ENCODE measurements around the gene AGMO.

Gene AGMO

DNA sequence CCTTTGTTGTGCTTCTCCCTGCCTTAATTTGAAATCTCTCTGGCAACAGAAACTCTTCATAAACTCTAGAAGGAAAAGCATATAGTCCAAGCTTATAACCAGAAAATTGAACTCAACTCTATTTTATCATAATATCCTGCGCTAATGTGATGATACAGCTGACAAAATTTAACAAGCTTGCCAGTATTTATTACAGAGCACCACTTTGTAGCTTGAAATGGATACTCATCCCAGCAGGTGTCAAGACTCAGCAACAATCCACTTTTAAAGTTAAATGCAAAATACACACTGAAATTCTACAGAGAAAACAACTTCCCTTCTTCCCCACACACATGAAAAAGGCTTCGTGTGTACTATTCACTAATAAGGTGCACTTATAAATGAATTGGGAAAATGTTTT, 228.9 kb downstream of the AGMO start:
- no peak for DNase-seq (ENCODE audit: low read depth)
- TF ChIP-seq, protein P1, sequence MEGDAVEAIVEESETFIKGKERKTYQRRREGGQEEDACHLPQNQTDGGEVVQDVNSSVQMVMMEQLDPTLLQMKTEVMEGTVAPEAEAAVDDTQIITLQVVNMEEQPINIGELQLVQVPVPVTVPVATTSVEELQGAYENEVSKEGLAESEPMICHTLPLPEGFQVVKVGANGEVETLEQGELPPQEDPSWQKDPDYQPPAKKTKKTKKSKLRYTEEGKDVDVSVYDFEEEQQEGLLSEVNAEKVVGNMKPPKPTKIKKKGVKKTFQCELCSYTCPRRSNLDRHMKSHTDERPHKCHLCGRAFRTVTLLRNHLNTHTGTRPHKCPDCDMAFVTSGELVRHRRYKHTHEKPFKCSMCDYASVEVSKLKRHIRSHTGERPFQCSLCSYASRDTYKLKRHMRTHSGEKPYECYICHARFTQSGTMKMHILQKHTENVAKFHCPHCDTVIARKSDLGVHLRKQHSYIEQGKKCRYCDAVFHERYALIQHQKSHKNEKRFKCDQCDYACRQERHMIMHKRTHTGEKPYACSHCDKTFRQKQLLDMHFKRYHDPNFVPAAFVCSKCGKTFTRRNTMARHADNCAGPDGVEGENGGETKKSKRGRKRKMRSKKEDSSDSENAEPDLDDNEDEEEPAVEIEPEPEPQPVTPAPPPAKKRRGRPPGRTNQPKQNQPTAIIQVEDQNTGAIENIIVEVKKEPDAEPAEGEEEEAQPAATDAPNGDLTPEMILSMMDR (IDR thresholded peaks at IDR 0.05; ENCODE audit: low read length, missing control alignments) = no peak
- no peak overlapping the region for H3K4me3 ChIP-seq (replicated peaks; ENCODE audit: low read depth, low read length)

DNA sequence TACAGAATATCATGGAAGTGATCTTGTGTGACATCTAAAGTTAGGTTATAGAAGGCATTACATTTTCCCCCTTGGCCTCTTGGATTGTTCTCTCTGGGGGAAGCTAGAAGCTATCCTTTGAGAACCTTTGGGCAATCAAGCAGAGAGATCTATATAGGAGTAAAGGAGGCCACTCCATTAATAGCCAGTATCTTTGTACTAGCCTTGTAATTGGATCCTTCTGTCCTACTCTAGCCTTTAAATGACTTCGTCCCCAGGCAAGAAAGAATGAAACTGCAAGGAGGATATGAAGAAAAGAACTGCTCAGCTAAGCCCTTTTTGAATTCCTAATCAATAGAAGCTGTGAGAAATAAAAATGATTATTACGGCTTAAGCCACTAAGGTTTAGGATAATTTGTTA, 230.9 kb downstream of the AGMO start:
- DNase-seq (ENCODE audit: low read depth) = no peak
- no peak overlapping the region for H3K4me3 ChIP-seq (replicated peaks; ENCODE audit: low read depth, low read length)
- TF ChIP-seq, protein P1 (IDR thresholded peaks at IDR 0.05; ENCODE audit: low read length, missing control alignments) = no peak

DNA sequence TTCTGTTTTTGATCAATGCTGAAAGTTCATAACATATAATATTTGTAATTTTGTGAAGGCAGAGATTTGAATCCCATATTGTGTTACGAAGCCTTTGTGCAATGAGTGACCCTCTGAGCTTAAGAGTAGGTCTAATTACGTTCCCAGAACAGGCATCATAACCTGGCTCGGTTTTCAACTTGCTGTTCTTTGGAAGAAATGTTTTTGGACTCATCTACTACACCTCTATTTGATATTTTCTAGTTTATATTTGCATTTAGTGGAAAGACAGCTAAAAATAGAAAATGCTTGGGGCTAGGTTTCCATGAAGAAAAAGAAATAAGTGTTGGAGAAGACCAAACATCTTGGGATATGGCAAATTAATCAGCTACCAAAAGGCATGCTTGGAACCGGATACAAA, 234.8 kb downstream of the AGMO start:
- no peak overlapping the region for H3K4me3 ChIP-seq (replicated peaks; ENCODE audit: low read depth, low read length)
- TF ChIP-seq, protein P1 (IDR thresholded peaks at IDR 0.05; ENCODE audit: low read length, missing control alignments) = no peak

DNA sequence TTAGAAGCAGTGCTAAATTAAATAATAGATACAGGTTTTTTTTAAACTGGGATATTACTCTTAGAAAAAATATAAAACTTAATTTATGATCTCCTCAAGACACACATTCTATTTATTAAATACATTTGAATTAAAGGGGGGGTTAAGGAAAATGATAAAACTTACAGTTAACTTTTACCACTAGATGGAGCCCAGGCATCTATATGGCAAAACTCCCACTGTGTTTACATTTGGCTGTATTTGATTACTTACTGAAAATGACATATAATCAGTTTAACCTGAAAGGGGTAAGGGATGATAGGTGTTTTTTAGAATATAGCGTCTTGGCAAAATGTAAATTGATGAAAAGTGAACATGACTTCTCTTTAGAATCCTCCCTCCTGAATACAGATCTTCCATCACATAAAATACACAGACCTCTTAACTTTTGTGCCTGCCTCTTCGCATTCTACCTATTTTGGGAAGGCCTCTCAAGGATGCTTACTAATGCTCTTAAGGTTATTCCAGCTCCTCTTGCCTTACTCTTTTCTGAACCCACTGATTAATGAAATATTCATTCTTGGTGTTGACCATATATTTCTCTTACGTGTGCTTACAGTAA, 235.7 kb downstream of the AGMO start:
- DNase-seq (ENCODE audit: low read depth) = peak; percentile 63
- TF ChIP-seq, protein P1 (IDR thresholded peaks at IDR 0.05; ENCODE audit: low read length, missing control alignments) = peak; percentile 73

More for the DNA sequence above, 234.8 kb downstream of the AGMO start:
- no peak for DNase-seq (ENCODE audit: low read depth)

DNA sequence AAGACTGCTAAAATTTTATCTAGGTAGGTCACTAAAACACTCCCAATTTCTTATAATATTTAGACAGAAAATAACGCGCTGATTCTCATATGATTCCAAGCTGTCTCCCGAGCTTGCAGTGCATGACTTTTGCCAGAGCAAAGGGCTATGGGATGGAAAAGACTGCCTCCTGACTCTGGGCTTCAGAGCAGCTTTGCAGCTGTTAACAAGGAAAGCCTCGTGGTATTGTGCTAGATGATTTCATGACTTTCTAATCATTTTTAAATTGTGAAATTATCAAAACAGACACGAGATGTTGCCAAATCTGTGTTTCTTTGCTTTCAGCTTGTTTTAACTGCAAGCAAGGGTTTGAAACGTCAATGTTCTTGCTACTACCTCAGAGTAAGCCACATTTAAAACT, 238.3 kb downstream of the AGMO start:
- DNase-seq (ENCODE audit: low read depth) = peak; percentile 34
- no peak overlapping the region for H3K4me3 ChIP-seq (replicated peaks; ENCODE audit: low read depth, low read length)
- TF ChIP-seq, protein P1 (IDR thresholded peaks at IDR 0.05; ENCODE audit: low read length, missing control alignments) = no peak

More for the DNA sequence above, 235.7 kb downstream of the AGMO start:
- H3K4me3 ChIP-seq (replicated peaks; ENCODE audit: low read depth, low read length) = no peak overlapping the region

DNA sequence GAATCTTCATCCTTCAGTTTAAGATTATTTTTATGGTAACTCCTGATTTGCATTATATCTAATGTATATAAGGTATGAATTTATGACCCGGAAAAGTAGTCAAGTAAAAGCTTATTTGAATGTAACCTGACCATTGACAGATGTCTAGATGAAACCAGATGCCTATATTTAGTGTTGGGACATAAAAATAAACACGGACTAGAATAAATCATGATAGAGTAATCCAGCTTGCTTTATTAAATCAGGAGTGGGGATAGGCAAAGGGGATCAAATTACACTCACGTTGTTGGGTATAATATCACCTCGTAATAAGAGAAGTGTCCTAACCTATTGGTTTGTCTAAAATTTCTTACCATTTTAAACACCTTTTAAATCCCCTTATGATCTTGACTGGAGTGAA, 244.6 kb downstream of the AGMO start:
- TF ChIP-seq, protein P1 (IDR thresholded peaks at IDR 0.05; ENCODE audit: low read length, missing control alignments) = no peak
- no peak overlapping the region for H3K4me3 ChIP-seq (replicated peaks; ENCODE audit: low read depth, low read length)
- no peak for DNase-seq (ENCODE audit: low read depth)

DNA sequence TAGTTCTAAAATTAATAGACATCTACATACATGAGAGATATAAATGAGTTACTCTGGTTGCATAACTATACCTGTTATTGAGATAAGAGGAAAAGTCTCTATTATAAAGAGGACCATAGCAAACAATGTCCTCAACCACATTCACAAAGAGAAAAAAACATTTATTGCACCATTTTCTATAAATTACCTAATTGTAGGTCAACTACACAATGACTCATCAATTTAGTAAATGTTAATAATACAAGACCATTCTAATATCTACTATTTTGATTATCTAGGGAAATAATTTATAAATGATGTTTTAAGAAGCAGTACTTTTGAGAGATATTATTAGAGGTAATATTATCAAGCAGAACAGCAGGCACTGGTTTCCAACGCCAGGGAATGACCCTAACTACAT, 246.1 kb downstream of the AGMO start:
- DNase-seq (ENCODE audit: low read depth) = no peak
- no peak overlapping the region for H3K4me3 ChIP-seq (replicated peaks; ENCODE audit: low read depth, low read length)
- TF ChIP-seq, protein P1 (IDR thresholded peaks at IDR 0.05; ENCODE audit: low read length, missing control alignments) = no peak
